ENCODE data around the gene CD274.

Gene CD274

DNA sequence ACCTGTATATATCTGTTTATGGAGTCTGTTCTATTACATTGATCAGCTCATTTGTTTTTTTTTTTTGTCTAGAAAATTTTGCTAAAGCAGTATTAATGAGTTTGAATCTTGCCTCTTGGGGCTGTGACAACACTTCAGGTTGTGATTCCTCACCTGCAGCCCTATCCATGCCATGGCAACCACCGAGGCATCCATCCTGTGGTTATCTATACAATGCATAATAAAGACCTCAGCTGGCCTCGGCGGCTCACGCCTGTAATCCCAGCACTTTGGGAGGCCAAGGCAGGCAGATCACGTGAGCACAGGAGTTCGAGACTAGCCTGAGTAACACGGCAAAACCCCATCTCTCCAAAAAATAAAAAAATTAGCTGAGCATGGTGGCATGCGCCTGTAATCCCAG, 31.9 kb downstream of the CD274 start:
- H3K27me3 ChIP-seq: no peaks in the 10 kb centered on the region
- no peaks in the 10 kb centered on the region for H4K20me1 ChIP-seq
- TF ChIP-seq Cebpa-rat (IDR thresholded peaks at IDR 0.05): no peak
- H3K9me3 ChIP-seq (replicated peaks in 1 of 11): peaks cover 0 to 8% (median 6%) of the 10 kb centered on the region in 11 experiments; a peak in 12 of 22 replicates
- 0 out of 22 replicates have a peak, but pooled peaks cover 0 to 3% (median 0%) of the 10 kb centered on the region in 11 experiments for H3K36me3 ChIP-seq
- H3K27ac ChIP-seq: 0 out of 22 replicates have a peak overlapping the region, but pooled peaks of 1 of the 11 experiments have one; percentile 4
- no peak overlapping the region for H3K4me3 ChIP-seq
- peak overlapping the region in 3 of 11 experiments; percentile 27 to 78 (median 66); a peak in 5 of 22 replicates for H3K4me2 ChIP-seq
- H3K4me1 ChIP-seq: peaks cover 0 to 50% (median 0%) of the 10 kb centered on the region in 10 experiments; a peak in 7 of 20 replicates
- no peak overlapping the region for H3K9ac ChIP-seq

- Histone ChIP-seq H3K4me2 (peak overlapping the region in 2 of 11 experiments; percentile 34 to 64; a peak in 2 of 22 replicates), H3K27me3 (no peaks in the 10 kb centered on the region), H3K27ac (no peak overlapping the region; a peak in 1 of 22 replicates), H4K20me1 (no peaks in the 10 kb centered on the region), H3K9ac (no peak overlapping the region), H3K36me3 (no peaks in the 10 kb centered on the region), H3K4me3 (no peak overlapping the region), H3K9me3 (replicated peaks in 1 of 11) (no peaks in the 10 kb centered on the region; a peak in 1 of 22 replicates), H3K4me1 (peaks cover 0 to 46% (median 0%) of the 10 kb centered on the region in 10 experiments; a peak in 6 of 20 replicates)
- no peak for TF ChIP-seq Cebpa-rat (IDR thresholded peaks at IDR 0.05)
These were observed 33.0 kb downstream of the CD274 start for GRCh38 chr9:5483306-5483705.

GRCh38 chr9:5485378-5486085, 35.2 kb downstream of the CD274 start:
- peaks cover 0 to 62% (median 0%) of the 10 kb centered on the region in 10 experiments; a peak in 9 of 20 replicates for H3K4me1 ChIP-seq
- no peaks in the 10 kb centered on the region for H3K9me3 ChIP-seq (replicated peaks in 1 of 11)
- TF ChIP-seq Cebpa-rat (IDR thresholded peaks at IDR 0.05): no peak

DNA sequence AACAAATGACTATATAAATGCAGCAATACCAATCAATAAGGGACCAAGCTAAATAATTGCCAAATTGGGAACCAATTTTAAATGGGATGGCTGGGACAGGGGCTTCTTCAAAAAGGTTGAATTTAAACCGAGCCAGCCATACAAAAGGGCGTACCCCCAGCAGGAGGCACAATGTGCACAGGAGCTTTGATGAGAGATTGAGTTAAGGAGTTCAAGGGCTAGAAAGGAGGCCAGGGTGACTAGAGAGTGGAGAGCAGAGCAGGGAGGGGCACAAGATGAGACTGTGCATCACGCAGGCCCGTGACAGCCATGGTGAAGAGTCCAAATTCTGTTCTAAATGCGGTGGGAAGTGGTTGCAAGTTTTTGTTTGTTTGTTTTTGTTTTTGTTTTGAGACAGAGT, 36.6 kb downstream of the CD274 start:
- Histone ChIP-seq H3K9ac (no peak overlapping the region), H3K27ac (no peak overlapping the region), H3K4me3 (no peak overlapping the region), H3K4me2 (no peak overlapping the region), H4K20me1 (no peaks in the 10 kb centered on the region), H3K9me3 (replicated peaks in 1 of 11) (no peaks in the 10 kb centered on the region), H3K36me3 (no peaks in the 10 kb centered on the region), H3K4me1 (peaks cover 0 to 55% (median 0%) of the 10 kb centered on the region in 10 experiments; a peak in 9 of 20 replicates), H3K27me3 (no peaks in the 10 kb centered on the region)
- no peak for TF ChIP-seq Cebpa-rat (IDR thresholded peaks at IDR 0.05)

More at GRCh38 chr9:5485378-5486085, 35.2 kb downstream of the CD274 start:
- H3K27ac ChIP-seq: no peak overlapping the region
- H3K36me3 ChIP-seq: no peaks in the 10 kb centered on the region
- no peak overlapping the region for H3K9ac ChIP-seq
- H3K4me2 ChIP-seq: no peak overlapping the region
- H4K20me1 ChIP-seq: no peaks in the 10 kb centered on the region
- no peak overlapping the region for H3K4me3 ChIP-seq
- no peaks in the 10 kb centered on the region for H3K27me3 ChIP-seq

DNA sequence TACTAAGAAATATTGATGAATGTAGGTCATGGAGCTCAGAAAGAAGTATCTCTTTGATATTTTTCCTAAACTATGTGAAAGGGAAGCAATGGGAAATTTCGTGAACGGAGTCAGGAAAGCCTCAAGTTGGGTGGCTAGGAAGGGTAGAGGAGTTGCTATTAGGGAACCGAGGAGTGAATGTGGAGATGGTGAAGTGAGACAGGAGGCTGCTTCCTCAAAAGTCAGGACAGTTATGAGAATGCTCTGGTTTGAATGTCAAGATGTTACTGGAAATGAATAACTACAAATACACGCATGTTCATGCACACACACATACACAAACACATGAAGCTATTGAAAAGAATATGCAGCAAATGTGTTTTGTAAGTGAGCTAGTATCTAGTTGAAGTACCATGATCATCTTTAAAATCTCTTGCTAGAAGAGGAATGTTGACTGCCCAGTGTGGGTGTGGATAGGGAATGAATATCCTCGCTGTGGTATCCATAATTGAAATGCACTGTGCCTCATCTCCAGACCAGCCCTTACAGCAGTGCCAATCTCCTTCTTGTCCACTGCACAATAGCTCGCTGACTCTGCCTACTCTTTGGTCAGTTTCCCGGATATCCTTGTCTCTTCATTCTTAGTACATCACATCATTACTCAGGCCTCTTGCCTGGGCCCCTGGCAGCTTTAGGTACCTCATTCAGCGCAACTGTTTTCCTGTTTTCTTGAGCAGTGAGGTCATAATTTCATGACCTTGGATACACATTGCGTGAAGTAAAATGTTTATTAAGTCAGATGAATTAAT, 38.1 kb downstream of the CD274 start:
- Histone ChIP-seq H3K27me3 (no peaks in the 10 kb centered on the region), H3K9ac (no peak overlapping the region), H4K20me1 (no peaks in the 10 kb centered on the region), H3K9me3 (replicated peaks in 1 of 11) (no peaks in the 10 kb centered on the region), H3K4me2 (peak overlapping the region in 2 of 11 experiments; percentile 10 to 80; a peak in 1 of 22 replicates), H3K27ac (no peak overlapping the region), H3K36me3 (no peaks in the 10 kb centered on the region), H3K4me1 (peaks cover 0 to 56% (median 2%) of the 10 kb centered on the region in 10 experiments; a peak in 10 of 20 replicates), H3K4me3 (no peak overlapping the region)
- no peak for TF ChIP-seq Cebpa-rat (IDR thresholded peaks at IDR 0.05)

DNA sequence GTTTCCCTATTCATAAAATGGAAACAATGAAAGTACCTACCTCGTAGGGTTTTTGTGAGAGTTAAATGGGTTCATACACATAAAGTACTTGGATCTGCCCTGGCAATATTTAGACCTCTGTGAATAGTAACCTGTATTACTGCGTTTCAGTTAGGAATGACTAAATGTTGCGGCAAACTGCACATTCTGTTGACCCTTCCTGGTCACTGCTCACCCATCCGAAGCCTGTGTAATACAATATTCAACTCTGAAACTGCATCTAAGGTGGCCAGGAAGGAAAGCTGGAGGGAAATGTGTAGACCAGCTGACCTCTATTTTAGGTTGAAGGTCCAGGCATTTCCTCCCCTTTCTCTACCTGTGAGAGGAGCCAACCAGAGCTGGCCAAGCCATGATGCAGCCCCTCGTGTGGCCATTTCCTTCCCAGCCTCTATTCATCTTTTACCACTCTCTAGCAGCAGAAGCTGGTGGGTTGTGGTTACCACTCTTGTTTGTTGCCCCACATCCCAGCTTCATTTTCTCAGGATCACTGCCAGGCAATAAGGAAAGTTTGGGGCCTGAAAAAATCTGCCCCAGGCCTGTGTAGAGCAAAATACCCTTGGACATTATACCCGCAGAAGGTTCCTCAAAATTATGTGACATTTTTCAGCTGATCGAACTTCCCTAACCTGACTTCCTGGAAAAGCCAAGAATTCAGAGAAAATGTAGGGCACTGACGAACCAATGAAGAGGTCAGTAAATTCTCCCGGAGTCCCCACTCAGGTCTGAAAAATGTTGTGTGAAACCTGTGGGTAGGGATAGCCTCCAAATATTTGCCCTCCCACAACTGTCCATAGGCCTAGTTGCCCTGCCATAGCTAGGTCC, 39.5 kb downstream of the CD274 start:
- H4K20me1 ChIP-seq: no peaks in the 10 kb centered on the region
- no peaks in the 10 kb centered on the region for H3K27me3 ChIP-seq
- TF ChIP-seq Cebpa-rat (IDR thresholded peaks at IDR 0.05): no peak
- peak overlapping the region in 3 of 11 experiments; percentile 51 to 80 (median 62); a peak in 6 of 22 replicates for H3K4me2 ChIP-seq
- H3K9ac ChIP-seq: peak overlapping the region in 1 of 11 experiments; percentile 20; a peak in 1 of 22 replicates
- H3K4me3 ChIP-seq: no peak overlapping the region
- no peaks in the 10 kb centered on the region for H3K36me3 ChIP-seq
- peak overlapping the region in 4 of 11 experiments; percentile 1 to 62 (median 48); a peak in 5 of 22 replicates for H3K27ac ChIP-seq
- peaks cover 0 to 63% (median 8%) of the 10 kb centered on the region in 10 experiments; a peak in 11 of 20 replicates for H3K4me1 ChIP-seq
- H3K9me3 ChIP-seq (replicated peaks in 1 of 11): no peaks in the 10 kb centered on the region

DNA sequence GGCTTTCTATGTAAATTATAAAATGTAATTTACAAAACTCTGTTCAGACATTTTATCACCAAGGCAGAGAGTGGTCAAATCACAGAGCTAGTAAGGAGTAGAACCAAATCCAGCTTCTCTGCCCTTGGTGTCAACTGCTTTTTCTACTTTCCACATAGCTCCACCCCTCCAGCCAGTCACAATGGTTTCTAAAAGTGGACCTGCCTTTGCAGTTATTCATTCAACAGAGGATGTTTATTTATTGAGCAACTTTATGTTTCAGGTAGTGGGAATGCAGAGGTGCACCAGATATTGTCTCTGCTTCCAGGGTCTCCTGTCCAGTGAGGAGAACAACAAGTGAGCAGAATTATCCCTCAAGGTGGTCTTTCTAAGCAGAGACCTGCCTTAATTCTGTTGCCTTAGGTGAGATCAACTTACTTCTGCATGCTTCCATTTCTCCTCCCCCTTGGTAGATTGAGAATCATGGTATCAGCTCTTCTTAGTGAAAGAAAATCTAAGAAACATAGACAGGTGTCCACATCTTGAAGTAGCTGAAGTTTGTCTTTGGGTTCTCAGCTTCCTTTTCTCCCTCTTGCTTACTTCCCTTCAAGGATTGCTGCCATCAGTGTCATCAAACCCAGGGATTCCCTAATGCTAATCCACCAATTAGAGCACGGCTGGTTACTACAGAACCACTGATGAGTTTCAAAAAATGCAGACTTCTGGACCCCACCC, 42.8 kb downstream of the CD274 start:
- Histone ChIP-seq H3K4me1 (peaks cover 0 to 59% (median 8%) of the 10 kb centered on the region in 10 experiments; a peak in 11 of 20 replicates), H3K27me3 (no peaks in the 10 kb centered on the region), H3K9ac (no peak overlapping the region), H3K4me2 (peak overlapping the region in 5 of 11 experiments; percentile 52 to 87 (median 67); a peak in 9 of 22 replicates), H3K27ac (peak overlapping the region in 4 of 11 experiments; percentile 79 to 88 (median 84); a peak in 5 of 22 replicates), H3K36me3 (no peaks in the 10 kb centered on the region), H3K4me3 (no peak overlapping the region), H3K9me3 (replicated peaks in 1 of 11) (no peaks in the 10 kb centered on the region), H4K20me1 (no peaks in the 10 kb centered on the region)
- no peak for TF ChIP-seq Cebpa-rat (IDR thresholded peaks at IDR 0.05)
